OCI-LY7 (cell line): Measurements from ENCODE around the gene CMIP.

ENCODE experiments used
- EZH2phosphoT487 ChIP-seq: fragments of 200-600 bp; sonication (generic); IDR thresholded peaks from 2 replicates; pipeline ENCODE4 v1.6.1; 2018; ENCODE audit warnings: low read depth, borderline replicate concordance, mild to moderate bottlenecking, mixed run types, antibody characterized with exemption, low read length, moderate library complexity, mixed read lengths
- TF ChIP-seq, protein P1 (sequence below): fragments of 200-600 bp; sonication (generic); conservative IDR thresholded peaks from 2 replicates; pipeline ENCODE4 v1.5.1; 2014; ENCODE audit warnings: mild to moderate bottlenecking, antibody characterized with exemption, low read length, moderate library complexity, mixed read lengths

- TF ChIP-seq, protein P1, sequence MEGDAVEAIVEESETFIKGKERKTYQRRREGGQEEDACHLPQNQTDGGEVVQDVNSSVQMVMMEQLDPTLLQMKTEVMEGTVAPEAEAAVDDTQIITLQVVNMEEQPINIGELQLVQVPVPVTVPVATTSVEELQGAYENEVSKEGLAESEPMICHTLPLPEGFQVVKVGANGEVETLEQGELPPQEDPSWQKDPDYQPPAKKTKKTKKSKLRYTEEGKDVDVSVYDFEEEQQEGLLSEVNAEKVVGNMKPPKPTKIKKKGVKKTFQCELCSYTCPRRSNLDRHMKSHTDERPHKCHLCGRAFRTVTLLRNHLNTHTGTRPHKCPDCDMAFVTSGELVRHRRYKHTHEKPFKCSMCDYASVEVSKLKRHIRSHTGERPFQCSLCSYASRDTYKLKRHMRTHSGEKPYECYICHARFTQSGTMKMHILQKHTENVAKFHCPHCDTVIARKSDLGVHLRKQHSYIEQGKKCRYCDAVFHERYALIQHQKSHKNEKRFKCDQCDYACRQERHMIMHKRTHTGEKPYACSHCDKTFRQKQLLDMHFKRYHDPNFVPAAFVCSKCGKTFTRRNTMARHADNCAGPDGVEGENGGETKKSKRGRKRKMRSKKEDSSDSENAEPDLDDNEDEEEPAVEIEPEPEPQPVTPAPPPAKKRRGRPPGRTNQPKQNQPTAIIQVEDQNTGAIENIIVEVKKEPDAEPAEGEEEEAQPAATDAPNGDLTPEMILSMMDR = no peak
- no peak for TF ChIP-seq EZH2phosphoT487
Observed at GRCh38 chr16:81492965-81493754, 48.6 kb downstream of the CMIP start.
